GM21423 (cell line): Measurements from ENCODE around the gene RABL3.
"Not testable (repeated sequence)": the region's sequence is repeated elsewhere in the genome, so short reads cannot be mapped to it uniquely, and the experiment has no call there.

Experiments used
- ATAC-seq: cut with Tn5 transposase; IDR thresholded peaks from one replicate; pipeline ENCODE4 v1.9.1; 2021; ENCODE audit warnings: mild to moderate bottlenecking, moderate library complexity; ENCODE audit not compliant: unreplicated experiment

The RABL3 gene

GRCh38 chr3:120648290-120648689 lies 94.0 kb downstream of the RABL3 start:
- ATAC-seq: no peak

GRCh38 chr3:120646771-120647432 lies 95.4 kb downstream of the RABL3 start:
- no peak for ATAC-seq

DNA sequence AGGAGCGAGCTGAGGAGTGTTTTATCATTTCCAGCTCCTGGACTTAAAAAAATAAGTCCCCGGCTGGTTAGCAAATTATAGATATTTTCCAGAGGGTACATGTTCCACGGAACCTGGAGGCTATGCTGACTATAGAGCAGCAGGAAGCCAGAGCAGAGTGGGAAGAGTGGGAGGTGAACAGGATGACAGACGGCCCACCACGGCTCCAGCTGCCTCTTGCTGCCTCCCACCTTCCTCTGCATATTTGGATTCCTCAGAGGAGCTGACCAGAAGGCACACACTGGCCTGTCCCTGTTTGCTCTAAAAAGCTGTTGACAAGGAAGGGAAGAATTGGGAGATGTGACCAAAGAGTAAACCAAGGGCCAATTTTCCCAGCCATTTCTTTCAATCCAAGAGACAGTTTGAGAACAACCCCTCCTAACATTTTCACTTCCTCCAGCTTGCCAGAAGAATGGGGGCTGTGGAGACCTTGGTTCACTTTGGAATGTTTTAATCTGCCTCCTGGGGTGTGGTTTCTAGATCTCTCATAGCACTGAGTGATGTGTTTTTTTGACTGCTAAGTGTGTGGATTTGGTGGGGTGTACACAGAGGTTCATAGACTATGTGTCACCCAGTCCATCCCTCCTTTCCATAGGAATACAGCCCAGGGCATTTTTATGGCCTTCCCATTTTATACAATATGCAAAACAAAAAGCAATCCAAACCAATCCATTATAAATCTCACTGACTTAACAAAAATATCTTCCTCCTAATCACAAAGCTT lies 97.1 kb downstream of the RABL3 start:
- ATAC-seq: no peak

DNA sequence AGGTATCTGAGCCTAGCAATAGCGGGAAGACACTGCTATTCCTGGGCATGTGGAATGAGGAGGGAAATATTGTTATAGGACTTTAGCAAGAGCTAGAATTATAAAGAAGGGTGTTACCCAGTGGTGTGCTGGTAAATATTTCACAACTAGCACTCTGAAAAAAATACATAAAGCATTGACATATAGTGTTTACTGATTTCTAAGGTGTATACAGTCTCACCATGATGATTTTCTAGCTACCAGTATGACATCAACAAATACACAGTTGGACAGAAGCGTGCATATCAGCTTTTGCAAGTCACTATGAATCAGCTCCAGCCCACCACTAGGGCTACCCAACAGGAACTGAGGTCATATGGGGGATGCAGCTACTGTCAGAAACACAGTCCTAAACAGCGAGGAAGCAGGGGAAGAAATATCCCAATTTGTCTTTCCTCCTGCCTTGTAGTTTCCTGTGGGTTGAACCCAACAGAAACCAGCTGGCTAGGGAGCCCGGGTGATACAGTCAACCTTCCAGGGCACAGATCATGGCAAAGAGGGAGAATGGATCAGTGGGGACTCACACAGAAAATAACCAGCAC lies 99.9 kb downstream of the RABL3 start:
- no peak for ATAC-seq

- no peak for ATAC-seq
Observed at GRCh38 chr3:120641696-120642246, 100.5 kb downstream of the RABL3 start.

DNA sequence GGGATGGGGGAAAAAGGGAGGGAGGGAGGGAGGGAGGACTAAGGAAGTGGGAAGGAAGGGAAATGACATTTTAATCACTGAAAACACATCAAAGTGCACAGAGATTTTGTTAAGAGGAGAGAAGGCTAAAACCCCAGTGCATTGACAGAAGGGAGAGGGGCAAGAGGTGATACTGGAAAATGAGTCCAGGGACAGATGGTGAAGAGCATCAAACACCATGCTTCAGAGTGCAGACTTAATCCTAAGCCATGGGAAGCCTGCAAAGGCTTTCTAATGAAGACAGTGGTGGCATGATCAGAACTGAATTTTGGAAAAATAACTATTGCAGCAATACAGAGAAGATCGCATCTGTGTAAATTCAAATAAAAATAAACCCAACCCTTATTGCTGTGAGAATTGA lies 102.1 kb downstream of the RABL3 start:
- no peak for ATAC-seq

DNA sequence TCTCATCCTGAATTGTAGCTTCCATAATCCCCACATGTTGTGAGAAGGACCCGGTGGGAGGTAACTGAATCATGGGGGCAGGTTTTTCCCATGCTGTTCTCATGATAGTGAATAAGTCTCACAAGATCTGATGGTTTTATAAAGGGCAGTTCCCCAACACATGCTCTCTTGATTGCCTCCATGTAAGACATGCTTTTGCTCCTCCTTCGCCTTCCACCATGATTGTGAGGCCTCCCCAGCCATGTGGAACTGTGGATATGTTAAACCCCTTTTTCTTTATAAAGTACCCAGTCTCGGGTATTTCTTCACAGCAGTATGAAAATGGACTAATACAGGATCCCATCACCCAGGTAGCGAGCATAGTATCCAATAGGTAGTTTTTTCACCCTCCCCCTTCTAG lies 103.5 kb downstream of the RABL3 start:
- not testable (repeated sequence) for ATAC-seq

GRCh38 chr3:120637851-120638559 lies 104.3 kb downstream of the RABL3 start:
- ATAC-seq: no peak

DNA sequence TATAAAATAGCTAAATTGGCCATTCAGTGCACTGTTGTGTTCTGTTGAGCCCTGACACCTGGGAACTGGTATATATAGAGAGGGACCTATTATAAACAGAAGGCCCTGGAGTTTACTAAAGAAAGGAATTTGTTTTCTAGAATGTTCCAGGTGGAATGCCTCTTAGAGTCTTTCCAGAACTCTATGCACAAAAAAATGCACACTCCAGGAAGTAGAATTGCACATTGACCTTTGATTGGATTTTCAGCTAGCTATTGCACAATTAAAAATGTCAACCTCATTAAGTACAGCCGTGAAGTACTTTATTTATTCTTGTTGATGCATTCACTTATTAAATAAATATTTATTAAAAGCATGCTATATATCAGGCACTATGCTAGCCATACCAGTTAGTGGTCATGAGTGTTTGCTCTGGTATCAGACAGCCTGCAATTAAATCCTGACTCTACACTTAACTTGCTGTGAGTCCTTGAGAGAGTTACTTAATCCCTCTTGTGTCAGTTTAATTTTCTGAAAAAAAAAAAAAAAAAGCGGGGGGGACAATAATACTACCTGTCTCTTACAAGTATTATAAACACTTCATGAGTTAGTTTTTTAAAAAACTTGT lies 105.4 kb downstream of the RABL3 start:
- no peak for ATAC-seq
